Sigmoid colon (tissue), 4 donors: ENCODE results near the gene TTLL11.

ENCODE experiments used
- EP300 ChIP-seq, 4 donors: sonication (generic); formaldehyde crosslinking; IDR thresholded peaks; one replicate each; pipeline ENCODE4 v1.6.1; 2017; ENCODE audit warnings: antibody characterized with exemption in 4 of 4
- POLR2A ChIP-seq, 2 donors: fragments of 450-650 bp; IDR thresholded peaks; one replicate each; pipeline ENCODE4 v1.6.1; 2016; ENCODE audit warnings: antibody characterized with exemption in 2 of 2, mild to moderate bottlenecking in 2 of 2, moderate library complexity in 2 of 2

- TF ChIP-seq EP300 (IDR thresholded peaks at IDR 0.05) (no peak), POLR2A (IDR thresholded peaks at IDR 0.05) (no peak)
These were observed 167.2 kb downstream of the TTLL11 start for GRCh38 chr9:121925935-121926334.
